Upper lobe of left lung (tissue), 4 donors: ENCODE data around the gene CNPY1.

Experiments used
- CTCF ChIP-seq, 6 experiments: fragments of 450-650 bp in 4 of 6; fragments of 200-600 bp in 2 of 6; sonication (generic) in 2 of 6; IDR thresholded peaks; one replicate each; pipeline ENCODE4 v1.5.1; 2016 to 2019; ENCODE audit warnings: antibody characterized with exemption in 6 of 6
- EP300 ChIP-seq, 4 donors: sonication (generic); formaldehyde crosslinking; IDR thresholded peaks; one replicate each; pipeline ENCODE4 v1.5.1; 2017; ENCODE audit warnings: antibody characterized with exemption in 4 of 4, control low read depth in 2 of 4
- POLR2A ChIP-seq, 4 donors: fragments of 450-650 bp; IDR thresholded peaks; one replicate each; pipeline ENCODE4 v1.5.1; 2016 to 2017; ENCODE audit warnings: antibody characterized with exemption in 4 of 4, mild to moderate bottlenecking in 2 of 4
- POLR2AphosphoS5 ChIP-seq, 2 donors: sonication (generic); formaldehyde crosslinking; IDR thresholded peaks; one replicate each; pipeline ENCODE4 v1.5.1; 2017; ENCODE audit warnings: antibody characterized with exemption in 2 of 2

GRCh38 chr7:155495440-155496248 lies 50.7 kb downstream of the CNPY1 start:
- TF ChIP-seq CTCF (IDR thresholded peaks at IDR 0.05) (no peak), POLR2A (IDR thresholded peaks at IDR 0.05) (no peak), EP300 (IDR thresholded peaks at IDR 0.05) (no peak), POLR2AphosphoS5 (IDR thresholded peaks at IDR 0.05) (no peak)
